ENCODE results near the gene EFS.
"Not testable (repeated sequence)": the region's sequence is repeated elsewhere in the genome, so short reads cannot be mapped to it uniquely, and the experiment has no call there.

The EFS gene, protein sequence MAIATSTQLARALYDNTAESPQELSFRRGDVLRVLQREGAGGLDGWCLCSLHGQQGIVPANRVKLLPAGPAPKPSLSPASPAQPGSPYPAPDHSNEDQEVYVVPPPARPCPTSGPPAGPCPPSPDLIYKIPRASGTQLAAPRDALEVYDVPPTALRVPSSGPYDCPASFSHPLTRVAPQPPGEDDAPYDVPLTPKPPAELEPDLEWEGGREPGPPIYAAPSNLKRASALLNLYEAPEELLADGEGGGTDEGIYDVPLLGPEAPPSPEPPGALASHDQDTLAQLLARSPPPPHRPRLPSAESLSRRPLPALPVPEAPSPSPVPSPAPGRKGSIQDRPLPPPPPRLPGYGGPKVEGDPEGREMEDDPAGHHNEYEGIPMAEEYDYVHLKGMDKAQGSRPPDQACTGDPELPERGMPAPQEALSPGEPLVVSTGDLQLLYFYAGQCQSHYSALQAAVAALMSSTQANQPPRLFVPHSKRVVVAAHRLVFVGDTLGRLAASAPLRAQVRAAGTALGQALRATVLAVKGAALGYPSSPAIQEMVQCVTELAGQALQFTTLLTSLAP

DNA sequence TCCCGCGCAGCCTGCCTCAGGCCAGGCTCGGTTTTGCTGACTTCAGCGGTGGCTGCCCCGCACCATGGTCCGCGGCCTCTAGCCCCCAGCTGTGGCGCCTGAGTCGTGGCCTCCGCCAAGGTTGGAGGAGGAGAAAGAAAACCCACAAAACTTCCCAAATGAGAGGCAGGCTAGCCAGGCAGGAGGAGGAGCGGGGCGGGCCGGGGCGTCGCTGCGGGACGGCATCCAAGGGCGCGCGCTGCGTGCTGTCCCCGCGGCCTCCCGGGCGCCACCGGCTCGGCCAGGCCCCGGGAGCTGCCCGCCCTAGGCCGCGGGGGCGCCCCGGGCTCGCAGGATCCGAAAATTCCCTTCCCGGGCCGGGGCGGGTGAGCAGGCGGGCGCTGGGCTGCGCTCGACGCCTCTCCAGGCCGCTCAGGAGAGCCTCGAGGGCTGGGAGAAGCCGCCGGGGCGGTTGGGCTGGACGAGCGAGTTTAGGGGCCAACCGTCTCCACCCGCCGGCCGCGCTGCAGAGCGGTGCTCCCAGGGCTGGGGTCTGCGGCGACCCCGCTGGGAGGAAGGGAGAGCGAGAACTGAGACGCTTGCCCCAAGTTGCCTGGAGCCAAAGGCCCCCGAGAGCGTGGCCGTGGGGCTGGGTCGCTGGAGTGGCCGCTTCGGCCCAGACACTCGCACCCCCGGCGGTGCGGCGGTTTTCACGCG, at the start of gene EFS:
EFS (minus strand) TSS at position 137 of the 696 bp plus-strand sequence. CDS start 147 bp downstream, outside the sequence.
- DNase-seq (ENCODE audit: low spot score) = no peak

DNA sequence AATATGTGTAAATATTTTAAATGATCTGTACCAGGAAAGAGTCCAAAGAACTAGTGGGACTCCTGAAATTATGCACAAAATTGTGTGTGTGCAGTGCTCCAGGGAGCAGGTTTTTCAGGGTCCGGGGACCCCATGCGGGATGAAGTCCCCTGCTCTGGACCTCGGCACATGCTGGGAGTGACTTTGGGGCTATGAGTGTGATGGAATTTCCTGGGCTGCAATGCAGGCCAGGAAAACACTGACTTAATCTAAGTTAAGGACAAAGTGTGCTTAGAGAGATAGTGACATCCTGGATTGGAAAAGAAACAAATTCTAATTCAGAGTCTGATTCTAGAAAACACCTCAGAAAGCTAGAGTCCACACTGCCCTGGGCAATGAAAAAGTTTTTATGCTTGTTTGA, 49.3 kb upstream of the EFS start:
- no peak for DNase-seq (ENCODE audit: low spot score)

DNA sequence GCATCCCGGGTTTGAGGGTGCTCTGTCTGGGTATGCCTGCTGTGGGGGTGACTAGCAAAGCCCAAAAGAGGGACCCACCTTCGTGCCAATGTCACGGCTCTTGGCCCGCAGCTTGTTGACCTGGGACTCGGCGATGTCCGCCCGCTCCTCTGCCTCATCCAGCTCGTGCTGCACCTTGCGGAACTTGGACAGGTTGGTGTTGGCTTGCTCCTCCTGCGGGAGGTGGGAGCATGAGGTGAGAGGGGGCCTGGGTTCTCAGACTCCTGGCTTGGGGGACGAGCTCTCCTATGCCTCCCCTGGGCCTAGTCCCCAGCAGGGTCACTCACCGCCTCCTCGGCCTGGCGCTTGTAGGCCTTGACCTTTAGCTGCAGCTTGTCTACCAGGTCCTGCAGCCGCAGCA, 48.7 kb upstream of the EFS start:
- DNase-seq (ENCODE audit: low spot score) = no peak

DNA sequence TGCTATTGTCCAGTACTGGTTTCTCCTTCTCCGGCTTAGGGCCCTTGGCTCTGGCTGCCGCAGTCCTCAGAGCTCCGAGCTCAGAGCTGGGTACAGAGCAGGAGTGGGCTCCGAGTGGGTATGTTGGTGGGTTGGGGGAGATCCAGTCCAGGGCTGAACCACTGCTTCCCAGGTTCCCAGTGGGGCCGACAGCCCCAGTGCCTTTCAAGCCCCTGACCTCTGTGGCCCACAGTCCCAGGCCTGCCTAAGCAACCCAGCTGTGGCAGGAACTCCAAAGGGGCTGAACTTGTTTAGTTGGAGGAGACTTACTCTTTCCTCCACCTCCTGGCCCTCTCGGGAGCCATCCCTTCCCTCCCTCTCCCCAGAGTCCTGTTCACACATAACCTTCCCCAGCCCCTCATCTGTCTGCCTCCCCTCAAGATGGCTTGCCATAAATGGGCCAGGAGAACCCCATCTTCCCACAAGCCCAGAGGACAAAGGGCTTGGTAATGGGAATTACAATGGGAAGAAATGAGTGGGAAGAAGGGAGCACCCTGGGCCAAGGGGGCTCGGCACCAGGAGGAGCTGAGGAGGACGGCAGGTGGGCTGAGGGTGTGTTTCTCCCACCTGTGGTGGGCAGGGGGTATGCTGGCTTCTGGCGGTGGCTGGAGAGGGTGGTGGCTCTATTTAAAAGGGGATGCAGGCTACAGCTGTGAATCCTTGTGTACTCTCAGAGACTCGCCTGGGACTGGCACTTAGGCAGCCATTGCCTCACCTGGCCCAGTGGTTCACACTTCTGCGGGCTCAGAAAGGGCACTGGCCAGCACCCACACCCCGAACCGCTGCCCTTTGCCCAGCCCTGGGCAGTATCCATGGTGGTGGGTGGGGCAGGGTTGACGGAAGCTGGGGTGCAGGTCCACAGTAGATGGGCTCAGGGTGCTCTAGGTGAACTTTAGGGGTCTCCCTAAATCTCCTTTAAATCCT, 46.9 kb upstream of the EFS start:
- no peak for DNase-seq (ENCODE audit: low spot score)

DNA sequence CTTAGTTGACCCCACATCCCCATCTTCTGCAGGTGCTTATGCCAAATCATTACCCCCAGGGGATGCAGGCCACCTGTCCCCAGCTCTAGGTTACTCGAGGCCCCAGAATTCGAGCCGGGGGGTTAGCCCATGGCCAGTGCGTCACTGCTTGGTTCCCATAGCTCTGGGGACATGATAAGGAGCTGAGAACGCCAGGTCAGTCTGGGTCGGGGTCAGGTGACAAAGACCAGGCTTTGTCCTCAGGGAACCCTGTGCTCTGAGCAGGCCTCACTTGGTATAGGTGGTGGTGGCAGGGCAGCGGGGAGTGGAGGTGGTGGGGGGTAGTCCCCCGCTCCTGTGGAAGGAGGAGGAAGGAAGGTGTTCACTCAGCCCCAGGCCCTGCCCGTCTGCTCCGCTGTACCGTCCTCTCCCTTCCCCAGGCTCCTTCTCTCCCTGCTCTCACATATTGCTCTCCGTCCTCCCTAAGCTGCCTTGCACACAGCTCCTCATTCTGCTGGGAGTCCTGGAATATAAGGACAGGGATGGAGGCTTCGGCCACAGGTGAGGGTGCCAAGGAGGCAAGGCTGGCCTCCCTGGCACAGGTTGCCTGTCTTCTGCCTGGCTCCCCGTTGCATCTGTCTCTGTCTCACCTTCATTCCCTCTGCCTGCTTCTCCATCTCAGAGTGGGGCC, 45.1 kb upstream of the EFS start:
- DNase-seq (ENCODE audit: low spot score) = no peak

DNA sequence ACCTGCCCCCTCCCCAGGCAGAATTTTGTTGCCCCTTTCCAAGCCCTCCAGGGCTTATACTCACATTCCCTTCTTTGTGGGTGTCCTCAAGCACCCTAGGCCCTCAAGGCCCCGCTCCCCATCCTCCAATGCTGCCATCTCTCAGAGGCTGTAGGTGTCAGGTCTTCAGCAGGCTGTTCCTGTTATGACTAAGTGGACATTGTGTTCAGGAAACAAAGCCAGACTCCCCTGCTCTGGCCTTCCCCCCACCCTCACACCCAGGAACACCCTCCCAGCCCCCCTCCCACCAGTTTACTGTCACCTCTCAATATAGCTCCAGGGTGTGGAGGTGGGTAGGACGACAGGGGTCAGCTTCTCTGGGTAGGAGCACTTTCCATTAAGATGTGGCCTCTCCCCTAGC, 44.5 kb upstream of the EFS start:
- DNase-seq (ENCODE audit: low spot score) = no peak

DNA sequence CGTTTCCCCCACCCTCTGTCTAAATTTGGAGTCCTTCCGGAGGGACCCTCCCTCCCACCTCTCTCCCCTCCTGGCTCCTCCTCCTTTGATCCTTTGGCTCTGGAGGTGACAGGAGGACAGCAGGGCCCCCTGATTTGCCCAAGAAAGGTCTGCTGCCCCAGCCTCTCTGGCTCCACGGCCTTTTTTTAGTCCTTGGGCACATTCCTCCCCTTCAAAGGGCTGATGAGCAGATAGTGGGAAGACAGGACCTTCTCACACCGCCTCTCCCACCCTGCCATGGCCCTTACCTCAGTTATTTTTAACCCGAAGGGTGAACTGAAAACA, 43.3 kb upstream of the EFS start:
- DNase-seq (ENCODE audit: low spot score) = no peak

DNA sequence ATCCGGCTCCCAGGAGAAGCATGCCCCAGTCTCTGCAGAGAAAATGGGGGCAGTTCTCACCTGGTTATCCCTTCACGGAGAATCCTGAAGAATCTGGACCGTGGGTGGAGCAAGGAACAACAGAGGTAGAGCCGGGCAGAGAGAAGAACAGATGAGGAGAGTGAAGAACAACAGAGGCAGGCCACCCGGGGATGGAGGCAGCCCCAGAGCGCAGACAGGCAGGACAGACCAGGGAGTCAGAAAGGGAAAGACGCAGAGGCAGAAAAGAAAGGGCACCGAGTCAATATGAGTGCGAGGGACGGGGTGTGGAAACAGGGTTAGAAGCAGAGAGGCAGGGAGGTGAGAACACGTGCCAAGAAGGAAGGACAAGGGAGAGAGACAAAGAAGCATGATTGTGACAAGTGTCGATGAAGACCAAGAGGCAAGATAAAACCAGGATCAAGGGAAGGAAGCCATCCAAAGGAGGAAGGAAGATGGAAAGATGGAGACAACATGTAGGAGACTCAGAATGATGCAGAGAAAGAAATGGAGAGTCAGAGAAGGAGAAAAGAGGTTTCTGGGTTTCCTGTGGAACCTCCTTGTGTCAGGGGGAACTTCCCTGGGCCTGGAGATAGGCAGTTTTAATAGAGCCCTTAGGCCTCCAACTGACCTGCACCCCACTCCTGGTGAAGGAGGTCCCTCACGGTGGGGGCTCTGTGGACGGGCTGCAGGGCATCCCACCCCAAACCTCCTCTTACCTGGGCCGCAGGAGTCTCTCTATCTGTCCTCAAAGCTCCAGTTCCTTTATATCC, 42.7 kb upstream of the EFS start, which contains the start of gene MYH6:
MYH6 (minus strand) TSS at position 758 of the 791 bp plus-strand sequence. CDS start 1,050 bp downstream, outside the sequence.
- no peak for DNase-seq (ENCODE audit: low spot score)

DNA sequence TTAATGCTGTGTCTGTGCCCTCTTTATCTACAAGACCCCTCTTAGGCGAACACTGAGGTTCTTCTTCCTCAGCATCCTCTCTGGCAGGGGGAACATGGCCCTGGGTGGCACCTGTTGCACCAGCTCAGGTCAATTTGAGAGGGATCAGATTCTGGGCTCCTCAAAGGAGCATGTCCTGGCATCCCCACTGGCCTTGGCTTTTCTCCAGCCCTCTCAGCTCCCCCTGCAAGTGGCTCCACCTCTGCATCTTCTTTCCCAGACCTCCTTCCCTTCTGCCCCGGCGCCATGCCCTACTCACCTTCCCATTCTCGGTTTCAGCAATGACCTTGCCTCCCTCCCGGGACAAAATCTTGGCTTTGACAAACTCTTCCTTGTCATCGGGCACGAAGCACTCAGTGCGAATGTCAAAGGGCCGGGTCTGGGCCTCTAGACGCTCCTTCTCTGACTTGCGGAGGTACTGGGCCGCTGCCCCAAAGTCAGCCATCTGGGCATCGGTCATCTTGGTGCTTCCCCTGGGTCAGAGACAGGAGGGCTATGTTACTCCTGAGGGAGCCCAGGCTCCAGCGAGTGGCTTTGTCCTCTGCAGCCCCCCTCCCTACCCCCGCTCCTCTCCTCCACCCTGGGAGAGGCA, 41.9 kb upstream of the EFS start:
- no peak for DNase-seq (ENCODE audit: low spot score)

DNA sequence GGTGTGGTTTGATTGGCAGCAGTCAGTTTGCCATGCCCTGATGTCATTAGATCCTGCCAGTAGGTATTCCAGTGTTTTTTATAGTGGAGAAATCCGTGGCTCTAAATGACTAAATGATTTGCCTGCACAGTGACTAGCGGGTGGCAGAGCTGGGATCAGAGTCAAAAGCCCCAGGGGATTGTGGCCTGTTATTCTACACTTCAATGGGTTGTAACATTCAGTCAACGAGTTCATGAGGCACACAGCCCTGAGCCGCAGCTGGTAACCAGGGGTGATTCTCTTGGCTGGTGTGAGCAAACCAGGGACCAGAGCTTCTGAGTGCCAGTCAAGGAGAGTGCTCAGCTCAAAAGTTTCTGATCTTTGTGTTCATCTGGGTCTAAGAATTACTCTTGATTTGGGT, 41.3 kb upstream of the EFS start:
- DNase-seq (ENCODE audit: low spot score) = no peak

DNA sequence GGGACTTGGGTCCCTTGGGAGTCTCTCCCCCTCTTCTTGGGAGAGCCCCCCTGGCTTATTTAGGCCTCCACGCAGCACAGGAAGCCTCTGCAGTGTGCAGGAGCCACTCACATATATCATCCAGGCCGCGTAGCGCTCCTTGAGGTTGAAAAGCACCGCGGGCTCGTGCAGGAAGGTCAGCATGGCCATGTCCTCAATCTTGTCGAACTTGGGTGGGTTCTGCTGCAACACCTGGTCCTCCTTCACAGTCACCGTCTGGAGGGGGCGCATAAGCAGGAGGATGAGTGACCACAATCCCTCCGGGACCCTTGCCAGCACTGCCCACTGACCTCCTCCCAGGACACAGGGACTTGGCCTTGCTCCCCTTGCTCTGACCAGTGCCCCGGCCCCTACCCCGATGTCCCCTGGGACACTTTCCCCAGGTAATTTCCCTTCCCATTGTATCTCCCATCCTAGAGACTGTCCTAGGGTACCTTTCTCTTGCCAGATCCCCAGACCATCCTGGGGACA, 40.6 kb upstream of the EFS start:
- DNase-seq (ENCODE audit: low spot score) = no peak

DNA sequence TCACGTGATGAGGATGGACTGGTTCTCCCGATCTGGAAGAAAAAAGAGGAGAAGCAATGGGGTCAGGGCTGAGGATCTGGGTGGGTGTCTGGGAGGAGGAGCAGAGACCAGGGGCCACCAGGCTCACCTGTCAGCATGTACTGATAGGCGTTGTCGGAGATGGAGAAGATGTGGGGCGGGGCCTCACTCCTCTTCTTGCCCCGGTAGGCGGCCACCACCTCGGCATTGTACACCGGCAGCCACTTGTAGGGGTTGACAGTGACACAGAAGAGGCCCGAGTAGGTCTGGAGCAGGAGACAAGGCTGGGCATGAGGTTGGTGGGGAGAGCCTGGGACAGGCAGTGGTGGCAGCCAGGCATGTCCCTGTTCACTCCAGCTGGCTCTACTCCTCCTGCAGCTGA, 40.1 kb upstream of the EFS start:
- no peak for DNase-seq (ENCODE audit: low spot score)

DNA sequence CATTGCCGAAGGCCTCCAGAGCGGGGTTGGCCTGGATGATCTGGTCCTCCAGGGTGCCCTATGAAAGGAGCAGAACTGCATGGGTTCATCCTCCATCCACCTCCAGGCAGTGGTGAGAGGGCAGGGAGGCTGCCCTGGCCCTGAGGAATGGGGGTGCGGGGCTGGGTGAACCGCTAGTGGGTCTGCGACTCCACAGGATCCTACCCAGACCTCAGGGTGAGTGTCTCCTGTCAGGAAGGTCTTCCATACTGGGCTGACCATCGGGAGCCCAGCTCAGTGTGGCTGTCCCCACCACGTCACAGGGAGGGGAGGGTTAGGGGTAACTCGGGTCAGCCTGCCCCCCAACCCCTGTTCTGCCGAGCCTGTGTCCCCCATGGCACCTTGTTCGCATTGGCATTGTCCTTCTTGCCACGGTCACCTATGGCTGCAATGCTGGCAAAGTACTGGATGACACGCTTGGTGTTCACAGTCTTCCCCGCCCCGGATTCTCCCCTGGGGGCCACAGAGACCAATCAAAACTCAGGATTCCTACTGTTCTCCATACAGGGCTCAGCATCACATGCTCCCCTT, 39.4 kb upstream of the EFS start:
- DNase-seq (ENCODE audit: low spot score) = no peak

DNA sequence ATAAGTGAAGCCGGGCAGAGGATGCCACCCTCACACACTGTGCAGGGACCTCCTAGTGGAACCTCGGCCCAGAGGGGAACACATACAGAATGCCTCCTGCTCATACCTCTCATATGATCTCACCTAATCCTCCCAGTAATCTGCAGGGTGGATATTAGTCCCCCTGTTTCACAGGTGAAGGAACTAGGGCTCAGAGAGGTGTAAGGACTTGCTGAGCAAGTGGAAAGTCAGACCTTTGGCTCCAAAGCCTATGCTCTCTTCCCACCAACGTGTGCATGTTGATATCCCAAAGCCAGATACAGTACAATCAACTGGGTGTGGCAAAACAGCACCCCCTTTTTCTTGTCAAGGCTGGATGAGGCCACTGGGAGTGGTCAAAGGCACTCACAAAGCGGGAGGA, 38.9 kb upstream of the EFS start:
- no peak for DNase-seq (ENCODE audit: low spot score)

DNA sequence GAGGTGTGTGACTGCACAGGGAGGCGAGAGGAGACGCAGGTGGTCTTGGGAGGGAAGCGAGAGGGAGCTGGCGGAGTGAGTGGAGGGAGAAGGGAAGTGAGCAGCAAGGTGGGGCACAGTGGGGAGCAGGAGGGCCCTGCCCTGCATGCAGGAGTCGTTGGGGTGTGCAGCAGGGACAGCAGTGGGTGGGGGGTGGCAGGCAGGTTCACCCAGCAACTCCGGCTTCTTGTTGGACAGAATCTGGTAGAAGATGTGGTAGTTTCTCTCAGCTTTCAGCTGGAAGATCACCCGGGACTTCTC, 38.1 kb upstream of the EFS start:
- DNase-seq (ENCODE audit: low spot score) = no peak

DNA sequence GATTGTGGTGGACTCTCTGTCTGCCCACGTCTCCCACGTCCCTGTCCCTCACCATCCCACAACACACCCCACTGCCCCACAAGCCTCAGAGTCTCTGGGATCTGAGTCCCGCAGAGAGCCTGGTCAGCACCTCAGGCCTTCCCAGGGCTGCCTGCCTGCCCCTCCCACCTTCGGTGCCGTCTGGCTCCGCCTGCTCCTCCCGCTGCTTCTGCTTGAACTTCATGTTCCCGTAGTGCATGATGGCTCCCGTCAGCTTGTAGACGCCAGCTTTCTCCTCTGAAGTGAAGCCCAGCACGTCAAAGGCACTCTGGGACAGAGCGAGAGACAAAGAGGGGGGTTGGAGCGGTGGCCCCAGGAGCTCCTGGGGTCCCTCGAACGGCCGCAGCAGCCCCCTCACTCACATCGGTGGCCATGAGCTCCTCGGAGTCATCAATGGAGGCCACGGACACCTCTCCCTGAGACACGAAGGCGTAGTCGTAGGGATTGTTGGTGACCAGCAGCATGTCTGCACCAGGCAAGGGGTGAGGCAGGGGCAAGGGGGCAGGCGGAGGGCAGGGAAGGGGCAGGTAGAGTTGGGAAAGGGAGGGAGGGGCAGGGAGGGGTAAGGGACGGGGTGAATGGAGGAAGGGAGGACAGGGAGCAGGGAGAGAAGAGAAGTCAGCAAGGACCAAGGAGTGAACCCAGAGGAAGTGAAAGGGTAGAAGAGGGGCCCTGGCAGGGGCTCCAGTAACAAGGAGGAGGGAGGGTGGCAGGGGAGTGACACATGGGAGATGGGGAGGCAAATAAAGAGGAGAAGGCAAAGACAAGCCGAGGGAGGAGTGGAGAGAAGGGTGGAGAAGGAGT, 37.5 kb upstream of the EFS start:
- DNase-seq (ENCODE audit: low spot score) = no peak

DNA sequence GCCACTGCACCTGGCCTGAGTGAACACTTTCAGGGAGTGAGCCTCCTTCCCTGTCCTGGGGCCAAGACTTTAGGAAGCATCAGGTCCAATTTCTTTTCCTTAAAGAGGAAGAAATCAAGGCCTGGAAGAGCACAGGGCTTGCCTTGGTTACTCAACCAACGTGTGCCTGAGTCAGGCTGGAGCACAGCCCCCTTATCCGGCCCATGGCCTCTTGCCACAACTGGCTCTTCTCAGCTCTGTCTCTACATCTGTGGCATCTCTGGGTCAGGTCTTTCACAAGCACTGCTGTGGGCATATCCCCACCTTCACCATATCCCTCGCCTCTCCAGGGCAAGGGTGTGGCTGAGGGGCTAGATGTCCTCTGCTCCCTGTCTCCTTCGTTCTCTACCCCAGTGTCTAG, 36.3 kb upstream of the EFS start:
- DNase-seq (ENCODE audit: low spot score) = no peak

DNA sequence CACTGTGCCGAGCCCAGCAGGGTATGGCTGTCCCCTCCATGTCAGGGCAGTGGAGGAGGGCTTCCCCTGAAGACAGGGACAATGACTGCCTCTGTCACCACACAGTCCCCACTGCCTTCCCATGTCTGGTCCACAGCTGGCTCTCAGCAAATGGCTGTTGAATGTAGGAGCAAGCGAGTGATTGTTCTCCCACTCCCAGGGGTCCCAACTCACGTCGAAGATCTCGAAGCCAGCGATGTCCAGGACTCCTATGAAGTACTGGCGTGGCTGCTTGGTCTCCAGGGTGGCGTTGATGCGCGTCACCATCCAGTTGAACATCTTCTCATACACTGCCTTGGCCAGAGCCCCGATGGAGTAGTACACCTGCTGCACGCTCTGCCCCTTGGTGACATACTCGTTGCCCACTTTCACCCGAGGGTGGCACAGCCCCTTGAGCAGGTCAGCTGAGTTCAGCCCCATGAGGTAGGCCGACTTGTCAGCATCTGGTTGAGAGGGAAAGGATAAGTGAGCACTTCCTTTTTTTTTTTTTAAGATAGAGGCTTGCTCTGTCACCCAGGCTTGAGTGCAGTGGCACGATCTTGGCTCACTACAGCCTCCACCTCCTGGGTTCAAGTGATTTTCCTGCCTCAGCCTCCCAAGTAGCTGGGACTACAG, 35.7 kb upstream of the EFS start:
- DNase-seq (ENCODE audit: low spot score) = not testable (repeated sequence)

All from hematopoietic multipotent progenitor cell treated with erythropoietin and hydrocortisone succinate and interleukin-3 and kit ligand, for 17 days (in vitro differentiated cells).